DMS153 treated with DMSO at 0.1 percent for 48 hours (cell line): ENCODE results near the gene CREB3L2.
"Not testable (repeated sequence)": the region's sequence is repeated elsewhere in the genome, so short reads cannot be mapped to it uniquely, and the experiment has no call there.

Source experiments
- DNase-seq: peaks from one replicate; lab custom pipeline; 2025; ENCODE audit not compliant: unreplicated experiment; lab: John Stamatoyannopoulos, UW

CREB3L2 gene

DNA sequence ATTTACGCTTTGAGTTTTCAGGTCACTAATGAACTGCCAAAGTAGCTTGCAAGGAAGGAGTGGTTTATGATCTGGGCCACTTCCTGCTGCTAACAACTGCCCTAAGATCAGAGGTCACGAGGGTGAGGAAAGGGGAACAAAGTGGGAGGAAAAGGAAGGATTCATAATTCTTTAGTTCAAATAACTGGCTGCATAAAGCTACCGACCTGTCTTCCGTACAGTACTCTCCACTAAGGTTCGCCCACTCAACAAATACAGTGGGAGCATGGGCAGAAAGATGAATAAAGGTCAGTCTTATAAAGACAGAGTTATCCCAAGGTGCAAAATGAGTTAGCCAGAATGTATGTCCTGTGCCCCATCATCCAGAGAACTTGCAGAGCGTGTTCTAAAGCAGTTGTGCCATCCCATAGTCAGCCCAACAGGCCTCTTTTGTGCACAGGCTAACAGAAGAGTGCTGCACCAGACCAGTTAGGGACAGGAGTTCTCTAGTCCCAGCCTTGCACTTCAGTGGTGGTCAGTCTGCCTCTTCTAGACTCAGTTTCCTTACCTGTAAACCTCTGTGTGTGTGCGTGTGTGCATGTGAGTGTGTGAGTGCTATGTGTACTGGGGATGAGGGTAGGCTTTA is 65.9 kb downstream of the CREB3L2 start:
- no peak for DNase-seq

DNA sequence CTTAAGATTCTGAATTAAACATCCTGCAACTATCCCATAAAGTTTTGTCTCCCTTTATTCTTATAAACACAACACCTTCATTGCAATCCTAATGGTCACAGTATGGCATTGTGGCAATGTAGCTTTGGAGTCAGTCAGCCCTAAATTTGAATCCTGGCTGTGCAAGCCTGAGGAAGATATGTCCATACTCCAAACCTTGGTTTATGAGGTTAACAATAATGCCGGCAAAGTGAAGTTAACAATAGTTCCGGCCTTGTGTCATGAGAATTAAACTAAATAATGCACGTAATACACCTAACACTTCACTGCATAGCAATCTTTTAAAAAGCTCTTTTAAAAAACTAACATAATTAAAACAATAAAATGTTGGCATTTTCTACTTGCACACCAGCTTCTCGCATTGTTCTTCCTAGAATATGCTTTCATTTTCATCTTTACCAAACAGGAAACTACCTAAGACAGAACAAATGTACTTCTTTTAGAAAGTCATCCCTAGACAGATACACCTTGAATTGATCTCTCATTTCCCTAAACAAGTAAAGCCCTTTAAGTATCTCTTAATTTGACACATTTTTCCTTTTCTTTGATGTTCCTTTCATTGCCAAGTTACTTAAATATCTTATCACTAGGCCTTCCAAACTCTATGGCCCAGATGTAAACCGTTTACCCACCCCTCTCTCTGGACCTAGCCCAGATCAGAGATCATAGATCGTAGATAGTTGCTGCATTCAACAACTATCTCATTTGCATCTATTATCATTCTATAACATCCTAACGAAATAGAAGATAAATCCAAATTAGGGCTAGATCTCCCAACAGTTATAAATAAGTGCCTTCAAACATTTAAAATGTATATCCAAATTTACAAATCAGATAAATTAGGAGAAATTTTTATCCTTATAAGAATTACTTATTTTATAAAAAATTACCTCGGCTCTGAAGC is 66.7 kb downstream of the CREB3L2 start:
- DNase-seq = no peak

DNA sequence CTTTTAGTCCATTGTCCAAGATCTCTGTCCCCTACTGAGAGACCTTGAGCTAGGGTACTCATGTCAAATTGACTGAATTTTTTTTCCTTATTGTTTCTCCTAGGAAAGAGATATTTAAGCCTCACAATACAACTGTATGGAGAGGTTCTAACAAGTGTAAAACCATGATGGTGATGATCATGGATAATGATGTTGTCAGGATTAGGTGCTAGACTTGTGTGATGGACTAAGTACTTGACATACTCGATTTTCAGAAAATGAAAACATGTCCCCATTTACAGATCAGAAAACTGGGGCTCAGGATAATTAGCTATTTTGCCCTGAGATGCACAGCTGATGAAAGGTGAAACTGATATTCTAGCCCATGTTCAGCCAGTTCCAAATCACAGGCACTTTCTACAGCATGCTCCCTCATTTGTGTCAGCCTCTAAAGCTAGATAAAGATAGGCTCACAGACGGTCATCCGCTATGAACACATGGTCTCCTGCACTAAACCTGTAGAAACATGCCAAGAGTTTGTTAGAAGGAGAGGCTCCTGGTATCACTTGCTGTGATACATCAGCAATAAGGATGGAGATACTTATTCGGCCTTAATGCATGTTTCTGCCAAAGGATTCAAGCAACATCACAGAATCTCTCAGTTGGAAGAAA is 67.6 kb downstream of the CREB3L2 start:
- DNase-seq = no peak

DNA sequence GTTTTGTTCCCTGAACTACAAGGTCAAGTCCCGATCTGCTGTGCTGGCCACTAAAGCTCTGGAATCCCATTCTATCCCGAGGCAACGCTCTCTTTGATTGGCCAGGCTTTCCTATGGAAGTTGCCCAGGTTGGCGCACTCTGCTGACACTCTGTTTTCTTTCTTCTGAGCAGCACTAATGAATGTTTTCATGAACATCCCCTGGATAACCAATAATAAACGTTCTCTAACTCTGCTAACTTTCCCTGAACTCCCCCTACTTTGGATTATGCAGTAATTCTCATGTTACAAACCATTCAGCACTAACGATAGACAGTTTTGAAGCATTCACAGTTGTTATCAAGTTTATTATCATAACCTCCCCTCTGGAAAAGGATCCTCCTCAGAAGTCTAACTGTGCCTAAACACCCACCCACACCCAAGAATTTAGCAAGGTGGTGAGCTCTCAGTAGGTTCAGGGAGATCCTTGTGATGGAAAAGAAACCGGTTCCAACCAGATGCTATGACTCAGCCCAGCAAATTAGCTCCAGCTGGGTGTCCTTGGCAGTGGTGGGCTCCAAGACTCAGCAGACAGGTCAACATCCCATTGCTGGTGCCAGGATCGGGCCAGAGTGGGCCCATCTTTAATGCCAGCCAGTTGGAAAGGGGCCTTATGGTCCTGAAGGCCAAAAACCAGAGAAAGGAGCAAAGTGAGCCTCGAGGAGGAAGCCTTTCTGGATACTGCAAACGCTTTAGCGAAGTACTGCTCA is 68.4 kb downstream of the CREB3L2 start:
- no peak for DNase-seq

DNA sequence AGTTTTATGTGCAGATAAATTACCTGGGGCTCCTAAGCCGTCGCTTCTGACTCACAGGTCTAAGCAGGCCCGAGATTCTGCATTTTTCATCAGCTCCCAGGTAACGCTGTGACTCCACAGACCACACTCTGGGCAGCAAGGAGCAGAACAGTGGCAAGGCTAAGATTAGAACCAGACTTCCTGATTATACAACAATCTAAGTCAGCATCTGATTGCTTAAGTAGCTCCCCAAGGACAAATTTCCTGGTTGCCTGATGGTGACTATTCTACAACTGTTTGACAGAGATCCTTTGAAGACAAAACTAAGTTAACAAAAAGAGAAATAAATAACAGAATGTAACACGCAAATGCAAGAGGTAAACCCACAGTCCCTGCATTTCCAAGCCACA is 69.0 kb downstream of the CREB3L2 start:
- DNase-seq = no peak

DNA sequence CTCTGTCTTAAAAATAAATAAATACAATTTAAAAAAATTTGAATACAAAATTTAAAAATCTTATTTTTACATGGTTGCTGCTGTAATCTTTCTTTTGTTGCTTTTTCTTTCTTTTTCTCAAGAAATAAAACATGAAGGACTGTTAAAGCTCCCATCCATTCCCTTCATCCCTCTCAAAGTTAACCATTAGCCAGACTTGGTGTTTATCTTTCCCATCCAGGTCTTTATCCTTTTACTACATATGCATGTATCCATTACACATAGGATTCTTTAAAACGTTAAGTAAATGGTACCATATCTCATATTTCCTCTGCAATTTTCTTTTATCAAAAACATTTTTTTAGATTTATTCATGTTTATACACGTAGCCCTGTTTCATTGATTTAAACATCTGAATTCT is 70.1 kb downstream of the CREB3L2 start:
- no peak for DNase-seq

DNA sequence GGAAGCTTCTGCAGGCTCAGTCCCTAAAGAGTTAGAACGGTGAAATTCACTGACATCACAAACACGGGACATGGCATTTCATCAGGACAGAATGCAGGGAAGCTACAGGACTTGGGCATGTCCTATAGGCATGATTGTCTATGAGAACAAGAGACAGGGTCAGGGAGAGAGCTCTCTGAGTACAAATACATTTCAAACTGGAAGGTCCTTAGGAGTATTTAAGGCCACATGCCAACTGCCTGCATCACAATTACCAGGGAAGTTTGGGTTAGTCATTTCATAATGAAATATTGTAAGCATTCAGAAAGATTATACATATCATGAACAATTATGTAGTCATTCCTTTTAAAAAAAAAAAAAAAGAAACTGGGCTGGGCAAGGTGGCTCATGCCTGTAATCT is 71.3 kb downstream of the CREB3L2 start:
- no peak for DNase-seq

DNA sequence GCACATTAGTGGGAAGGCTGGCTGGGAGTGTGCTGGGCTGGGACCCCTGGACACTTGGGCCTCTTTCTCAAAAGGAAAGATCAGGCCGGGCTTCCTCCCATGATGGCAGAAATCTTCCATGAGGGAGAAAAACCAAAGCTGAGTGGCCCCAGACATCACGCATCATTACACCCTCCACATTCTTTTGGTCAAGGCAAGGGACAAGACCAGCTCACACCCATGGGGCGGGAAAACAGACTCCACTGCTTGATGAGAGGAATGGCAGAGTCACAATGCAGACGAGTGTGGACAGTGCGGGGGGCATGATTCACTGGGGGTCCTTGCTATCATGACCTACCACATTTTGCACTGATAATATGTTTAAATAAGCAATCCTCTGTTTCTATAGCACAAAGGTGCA is 73.3 kb downstream of the CREB3L2 start:
- DNase-seq = no peak

DNA sequence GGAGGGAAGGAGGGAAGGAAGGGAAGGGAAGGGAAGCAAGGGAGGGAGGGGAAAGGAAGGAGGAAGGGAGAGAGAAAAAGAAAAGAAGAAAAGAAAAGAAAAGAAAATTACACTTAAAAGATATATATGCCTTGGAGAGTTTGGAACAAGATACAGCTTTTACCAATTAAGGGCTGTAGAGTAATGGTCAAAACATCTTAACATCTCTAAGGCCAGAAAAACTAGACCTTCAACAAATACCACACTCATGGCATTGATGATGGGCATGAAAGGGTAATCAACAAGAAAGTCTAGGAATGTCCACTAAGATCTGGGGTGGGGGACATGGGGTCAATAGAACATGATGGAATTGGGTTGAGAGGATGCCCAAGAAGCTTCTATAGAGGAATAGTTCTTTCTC is 74.5 kb downstream of the CREB3L2 start:
- DNase-seq = no peak

DNA sequence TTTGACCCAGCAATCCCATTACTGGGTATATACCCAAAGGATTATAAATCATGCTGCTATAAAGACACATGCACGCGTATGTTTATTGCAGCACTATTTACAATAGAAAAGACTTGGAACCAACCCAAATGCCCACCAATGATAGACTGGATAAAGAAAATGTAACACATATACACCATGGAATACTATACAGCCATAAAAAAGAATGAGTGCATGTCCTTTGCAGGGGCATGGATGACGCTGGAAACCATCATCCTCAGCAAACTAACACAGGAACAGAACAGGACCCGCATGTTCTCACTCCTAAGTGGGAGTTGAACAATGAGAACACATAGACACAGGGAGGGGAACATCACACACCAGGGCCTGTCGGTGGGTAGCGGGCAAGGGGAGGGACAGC is 75.7 kb downstream of the CREB3L2 start:
- not testable (repeated sequence) for DNase-seq

DNA sequence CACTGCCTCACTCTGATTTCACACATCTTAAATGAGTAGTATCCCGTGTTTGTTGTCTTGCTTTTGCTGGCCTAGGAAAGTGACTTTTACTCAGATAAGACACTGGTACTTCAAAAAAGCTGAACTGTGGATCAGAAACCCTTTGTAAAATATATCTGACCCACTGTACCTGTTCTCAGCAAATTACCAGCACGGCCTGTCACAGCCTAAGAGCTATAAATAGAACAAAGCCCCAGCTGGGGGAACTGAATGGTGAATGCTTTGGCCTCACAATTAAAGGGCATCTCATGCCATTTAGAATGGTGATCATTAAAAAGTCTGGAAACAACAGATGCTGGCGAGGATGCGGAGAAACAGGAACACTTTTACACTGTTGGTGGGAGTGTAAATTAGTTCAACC is 76.1 kb downstream of the CREB3L2 start:
- DNase-seq = no peak

DNA sequence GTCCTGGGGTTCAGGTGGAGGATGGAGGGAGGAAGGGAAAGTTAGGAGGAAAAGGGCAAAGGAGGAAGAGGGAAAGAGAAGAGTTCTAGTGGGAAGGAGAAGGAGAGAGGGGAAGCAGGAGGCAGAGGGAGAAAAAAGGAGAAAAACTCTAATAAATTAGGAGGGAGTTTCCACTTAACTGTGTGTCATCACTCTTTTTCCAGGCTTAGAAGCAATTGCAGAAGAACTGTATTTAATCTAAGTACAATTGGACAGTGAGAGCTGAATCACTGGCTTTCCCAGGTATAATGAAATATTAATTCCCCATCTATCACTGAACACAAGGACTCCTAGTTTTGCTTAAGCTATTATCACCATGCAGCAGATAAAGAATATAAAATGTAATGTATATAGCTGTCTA is 76.8 kb downstream of the CREB3L2 start:
- DNase-seq = no peak

DNA sequence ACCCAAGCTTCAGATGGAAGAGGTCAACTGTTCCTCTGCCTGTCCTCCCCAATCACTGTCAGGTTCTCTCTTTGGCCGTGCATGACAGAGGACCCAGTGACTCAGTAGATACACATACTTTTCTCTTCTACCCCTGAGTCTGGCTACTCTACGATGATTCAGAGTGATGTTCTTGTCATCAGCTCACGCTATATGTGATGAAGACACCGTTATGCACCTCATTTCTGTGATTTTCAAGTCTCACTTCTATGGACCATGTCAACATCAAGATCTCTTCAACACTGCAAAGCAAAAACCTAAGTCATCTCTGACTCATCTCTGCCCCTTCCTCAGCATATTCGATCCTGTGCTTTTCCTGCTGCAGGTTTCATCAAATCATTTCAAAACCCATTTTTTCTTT is 78.5 kb downstream of the CREB3L2 start:
- no peak for DNase-seq

DNA sequence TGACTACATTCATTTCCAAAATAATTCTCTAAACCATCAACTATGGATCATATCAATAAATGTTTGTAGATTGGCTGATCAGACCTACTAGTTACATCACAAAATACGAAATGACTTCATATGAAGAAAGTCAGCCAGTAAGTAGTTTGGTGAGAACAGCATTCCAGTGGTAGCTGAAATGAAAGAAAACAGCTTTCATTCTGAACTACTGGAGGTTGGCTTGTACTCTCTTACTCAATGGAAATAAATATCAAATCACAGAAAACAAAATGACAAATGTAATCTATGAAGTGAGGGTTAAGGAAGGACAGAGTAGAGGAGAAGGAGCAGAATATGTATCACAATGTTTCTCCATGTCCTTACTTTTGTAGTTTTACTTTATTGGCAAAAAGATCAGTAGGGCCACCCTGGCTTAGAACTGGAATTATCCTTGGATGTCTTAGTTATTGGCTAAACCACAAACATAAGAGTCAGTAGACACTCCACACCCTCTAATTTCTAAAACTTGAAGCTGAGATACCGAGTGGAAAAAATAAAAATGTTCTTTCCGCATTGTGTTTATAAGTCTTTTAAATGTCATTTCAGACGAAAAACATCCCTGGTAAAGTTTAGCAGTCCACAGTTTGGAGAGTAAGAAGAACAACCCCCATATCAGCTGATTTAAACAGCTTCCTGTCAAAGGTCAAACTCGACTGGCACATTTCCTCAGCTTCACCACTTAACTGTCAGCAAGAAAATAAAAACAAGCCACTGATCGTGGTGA is 81.1 kb downstream of the CREB3L2 start:
- no peak for DNase-seq

DNA sequence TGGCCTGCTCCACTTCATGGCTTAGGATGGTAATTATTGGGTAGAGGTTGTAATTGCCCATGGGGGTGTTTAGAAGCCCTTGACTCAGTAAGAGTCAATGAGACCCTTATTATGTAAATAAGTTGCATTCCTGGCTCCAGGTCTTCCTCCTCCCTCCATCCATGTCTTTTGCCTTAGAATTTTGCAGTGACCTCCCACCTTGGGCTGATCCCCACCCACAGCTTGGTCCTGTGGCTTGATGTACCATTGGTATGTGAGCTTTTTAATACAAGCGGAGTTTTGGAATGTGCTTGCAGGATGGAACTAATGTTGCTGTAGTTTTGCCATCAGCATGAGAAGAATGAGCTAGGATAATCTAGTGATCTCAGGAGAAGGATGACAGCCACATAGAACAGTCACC is 81.9 kb downstream of the CREB3L2 start:
- DNase-seq = no peak

DNA sequence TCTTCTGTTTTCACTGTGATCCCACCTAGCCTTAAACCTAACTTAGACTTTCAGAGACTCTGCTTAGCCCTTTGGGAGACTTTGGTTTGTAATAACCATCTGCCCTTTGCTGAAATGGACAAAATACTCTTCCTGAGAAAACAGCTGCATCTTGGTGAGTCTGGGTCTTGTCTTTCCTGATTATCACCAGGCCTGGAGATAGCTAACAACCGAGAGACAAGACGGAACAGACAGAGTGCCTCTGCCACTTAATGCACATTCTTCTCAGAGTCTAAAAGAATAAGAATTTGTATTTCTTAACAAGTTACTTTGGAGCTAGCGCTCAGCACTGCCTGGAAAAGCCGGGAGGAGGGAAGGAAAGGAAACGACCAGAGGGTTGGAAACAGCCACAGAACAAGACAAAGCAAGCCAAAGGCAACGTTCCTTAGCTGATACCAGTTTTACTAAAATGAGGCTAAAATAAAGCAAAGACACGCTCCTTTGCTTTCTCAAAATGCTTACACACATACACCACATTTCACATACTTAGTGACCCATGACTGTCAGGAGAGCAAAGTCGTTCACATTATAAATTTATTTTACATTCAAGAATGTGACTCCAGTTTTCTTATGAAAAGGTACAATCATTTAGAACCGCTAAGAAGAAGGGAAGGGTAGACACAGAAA is 84.8 kb downstream of the CREB3L2 start:
- DNase-seq = no peak

DNA sequence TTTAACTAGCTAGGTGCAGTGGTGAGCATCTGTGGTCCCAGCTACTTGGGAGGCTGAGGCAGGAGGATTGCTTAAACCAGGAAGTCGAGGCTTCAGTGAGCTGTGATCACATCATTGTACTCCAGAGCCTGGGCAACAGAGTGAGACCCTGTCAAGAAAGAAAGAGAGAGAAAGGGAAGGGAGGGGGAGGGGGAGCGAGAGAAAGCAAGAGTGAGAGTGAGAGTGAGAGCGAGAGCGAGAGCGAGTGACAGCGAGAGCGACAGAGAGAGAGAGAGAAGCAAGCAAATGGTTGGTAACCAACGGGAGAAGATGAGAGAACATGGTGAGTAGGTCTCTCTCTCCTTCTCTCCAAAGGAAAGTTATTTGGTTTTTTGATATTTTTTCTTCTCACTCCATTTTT is 85.3 kb downstream of the CREB3L2 start:
- DNase-seq = no peak

DNA sequence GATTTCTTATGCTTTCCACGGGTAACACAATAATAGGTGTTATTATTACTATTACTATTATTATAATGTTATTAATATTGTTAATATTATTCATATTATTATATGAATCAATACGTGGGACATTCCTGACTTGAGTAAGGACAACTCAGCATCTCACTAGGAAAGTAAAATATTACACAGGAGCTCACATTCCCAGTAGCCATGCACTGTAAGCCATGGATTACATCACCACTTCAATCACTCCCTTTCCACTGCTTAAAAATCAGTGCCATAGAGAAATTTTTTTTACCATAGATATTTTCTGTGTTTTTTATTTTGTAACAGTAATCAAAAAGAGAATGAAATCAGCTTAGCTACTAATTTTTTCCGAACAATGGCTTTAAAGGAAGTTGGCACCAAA is 86.6 kb downstream of the CREB3L2 start:
- no peak for DNase-seq

DNA sequence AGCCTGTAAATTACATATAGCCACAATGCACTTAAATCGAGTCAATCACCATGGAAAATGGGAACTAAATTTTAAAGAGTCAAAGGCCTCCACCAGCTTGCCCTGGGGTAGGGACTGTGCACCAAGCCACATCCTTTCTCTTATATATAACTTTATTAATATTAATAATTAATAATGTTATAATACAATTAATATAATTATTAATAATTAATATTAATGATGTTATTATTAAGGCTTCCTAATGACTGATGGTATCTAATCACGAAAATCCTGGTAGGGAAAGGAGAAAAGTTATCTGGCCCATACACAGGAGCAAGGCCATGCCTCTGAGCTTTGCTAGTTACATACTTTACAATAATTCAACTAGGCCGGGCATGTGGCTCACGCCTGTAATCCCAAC is 87.9 kb downstream of the CREB3L2 start:
- DNase-seq = no peak

DNA sequence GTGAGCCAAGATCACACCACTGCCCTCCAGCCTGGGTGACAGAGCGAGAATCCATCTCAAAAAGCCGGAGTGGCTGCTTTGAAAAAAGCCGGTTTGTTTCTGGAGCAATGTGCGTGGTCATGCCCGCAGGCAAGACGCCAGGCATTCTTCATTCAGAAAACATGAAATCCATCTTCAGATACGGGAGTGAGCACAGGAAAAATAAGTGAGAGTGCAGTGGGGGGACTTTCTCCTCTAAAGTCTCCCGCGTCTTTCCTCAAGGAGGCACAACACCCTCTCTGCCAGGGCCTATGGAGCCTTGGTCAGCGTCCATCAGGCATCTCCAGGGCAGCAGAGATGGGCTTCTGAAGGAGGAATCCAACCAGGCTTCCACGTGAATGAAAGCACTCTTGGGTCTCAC is 92.8 kb downstream of the CREB3L2 start:
- DNase-seq = no peak
